Neural progenitor cell (in vitro differentiated cells): ENCODE measurements around the gene CLTRN.

Source experiments
- CTCF ChIP-seq: fragments of 200-600 bp; sonication (generic); IDR thresholded peaks from 2 replicates; pipeline ENCODE4 v1.5.1; 2017; ENCODE audit warnings: antibody characterized with exemption, mild to moderate bottlenecking
- EZH2 ChIP-seq: fragments of 200-600 bp; sonication (generic); IDR thresholded peaks from 2 replicates; pipeline ENCODE4 v1.6.1; 2017; ENCODE audit warnings: antibody characterized with exemption, mild to moderate bottlenecking, moderate library complexity
- EZH2phosphoT487 ChIP-seq: fragments of 200-600 bp; sonication (generic); IDR thresholded peaks from 2 replicates; pipeline ENCODE4 v1.6.1; 2017; ENCODE audit warnings: antibody characterized with exemption

DNA sequence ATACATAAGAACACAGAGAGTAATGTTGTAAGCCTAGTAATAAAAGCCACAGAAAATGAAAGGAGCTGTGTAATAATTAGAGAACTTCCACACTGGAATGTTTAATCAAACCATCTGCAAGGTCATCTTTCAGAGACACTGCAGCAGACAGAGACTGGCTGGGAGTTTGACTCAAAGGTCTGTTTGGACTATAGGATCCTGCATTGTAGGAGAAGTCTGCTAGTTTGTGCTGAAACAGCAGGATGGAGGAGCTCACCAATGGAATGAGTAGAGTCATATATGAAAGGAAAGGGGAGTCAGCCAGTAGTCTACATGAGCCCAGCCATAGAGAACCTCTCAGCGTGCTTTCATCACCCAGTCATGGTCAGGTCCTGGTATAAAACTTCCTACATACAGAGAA lies 59.4 kb downstream of the CLTRN start:
- no peak for TF ChIP-seq CTCF
- no peak for TF ChIP-seq EZH2
- no peak for TF ChIP-seq EZH2phosphoT487
